ENCODE results near the gene CHAT.

CHAT gene

GRCh38 chr10:49613882-49614241 is at the start of gene CHAT:
Gene CHAT, plus strand, starts transcription at chr10:49614037. Its CDS starts 153 bp downstream, at chr10:49614190.
- no peak for DNase-seq

DNA sequence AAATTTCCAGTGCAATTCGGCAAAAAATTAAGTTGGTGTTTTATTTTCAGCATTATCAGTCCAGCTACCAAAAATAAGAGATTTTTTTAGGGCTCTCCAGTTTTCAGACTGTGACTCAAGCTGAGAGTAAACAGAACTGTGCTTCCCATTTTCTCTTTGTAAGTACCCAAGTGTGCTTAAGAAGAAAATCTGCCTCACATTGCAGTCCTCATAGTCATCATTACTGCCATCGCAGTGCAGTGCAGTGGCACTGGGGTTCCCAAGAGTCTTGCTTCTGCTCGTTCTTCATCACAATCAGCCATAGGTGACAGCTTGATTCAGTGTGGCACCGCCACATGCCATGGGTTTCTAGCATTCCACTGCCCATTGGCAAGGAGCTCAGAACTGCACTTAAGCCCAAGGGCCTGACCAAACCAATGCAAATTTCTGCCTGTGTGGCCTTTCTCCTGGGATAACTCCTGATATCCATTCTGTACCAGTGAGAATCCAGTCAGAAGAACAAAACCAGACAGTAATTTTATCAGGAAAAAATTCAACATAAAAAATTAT is 49.3 kb upstream of the CHAT start:
- DNase-seq = no peak

GRCh38 chr10:49567810-49568209 is 46.0 kb upstream of the CHAT start:
- no peak for DNase-seq

DNA sequence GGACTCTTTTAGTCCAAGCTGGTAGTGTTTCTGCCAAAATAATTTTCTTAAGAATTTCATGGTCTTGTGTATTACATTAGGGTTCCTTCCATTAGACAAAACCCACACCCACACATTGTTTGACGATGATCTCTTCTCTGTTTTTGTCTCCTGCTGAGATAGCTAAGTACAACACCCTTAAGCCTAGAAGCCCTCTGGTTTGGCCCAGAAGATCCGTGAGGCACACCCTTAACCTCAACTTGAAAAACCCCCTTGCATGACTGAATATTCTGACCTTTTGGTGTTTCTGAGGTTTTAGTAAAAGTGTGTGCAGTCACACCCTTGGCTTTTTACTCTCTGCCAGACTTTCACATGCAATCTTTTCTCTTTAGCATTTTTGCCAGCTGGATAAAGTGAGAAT is 45.6 kb upstream of the CHAT start:
- no peak for DNase-seq

DNA sequence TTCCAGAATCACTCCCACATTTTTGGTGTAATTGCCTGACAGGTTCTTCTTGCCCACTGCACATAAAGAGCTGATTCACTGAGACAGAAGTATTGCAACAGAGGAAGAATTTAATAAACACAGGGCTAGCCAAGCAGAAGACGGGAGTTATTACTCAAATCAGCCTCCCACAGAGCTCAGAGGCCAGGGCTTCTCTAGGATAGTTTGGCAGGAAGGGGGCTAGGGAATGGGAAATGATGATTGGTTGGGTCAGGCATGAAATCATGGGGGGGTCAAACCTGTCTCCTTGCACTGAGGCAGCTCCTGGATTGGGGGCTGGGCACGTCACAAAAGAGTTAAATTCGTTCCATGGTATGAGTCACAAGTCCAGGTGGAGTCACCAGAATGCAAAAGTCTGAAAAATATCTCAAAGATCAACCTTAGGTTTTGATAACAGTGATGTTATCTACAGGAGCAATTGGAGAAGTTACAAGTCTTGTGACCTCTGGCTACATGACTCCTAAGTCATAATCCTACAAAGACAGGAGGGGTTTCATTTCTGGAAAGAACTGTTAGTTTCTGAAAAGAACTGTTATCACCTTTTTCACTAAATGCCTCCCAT is 44.7 kb upstream of the CHAT start:
- no peak for DNase-seq

DNA sequence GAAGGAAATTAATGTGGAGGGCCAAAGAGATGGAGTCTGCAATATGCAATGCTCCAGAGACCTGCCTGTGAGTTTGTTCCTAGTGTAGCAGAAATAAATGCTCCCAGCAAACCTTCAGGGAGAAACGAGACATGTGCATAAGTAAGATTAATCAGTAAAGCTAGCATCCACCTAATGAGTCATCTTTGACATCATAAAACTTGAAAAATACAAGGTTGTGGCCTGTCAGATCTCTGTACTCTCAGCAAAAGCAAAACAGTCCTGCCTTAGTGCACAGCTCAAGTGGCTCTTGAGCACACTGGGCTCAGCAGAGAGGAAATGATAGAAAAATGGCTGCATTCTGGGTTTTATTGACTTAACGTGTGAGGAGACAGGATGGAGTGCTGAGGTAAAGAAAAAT is 42.4 kb upstream of the CHAT start:
- no peak for DNase-seq

DNA sequence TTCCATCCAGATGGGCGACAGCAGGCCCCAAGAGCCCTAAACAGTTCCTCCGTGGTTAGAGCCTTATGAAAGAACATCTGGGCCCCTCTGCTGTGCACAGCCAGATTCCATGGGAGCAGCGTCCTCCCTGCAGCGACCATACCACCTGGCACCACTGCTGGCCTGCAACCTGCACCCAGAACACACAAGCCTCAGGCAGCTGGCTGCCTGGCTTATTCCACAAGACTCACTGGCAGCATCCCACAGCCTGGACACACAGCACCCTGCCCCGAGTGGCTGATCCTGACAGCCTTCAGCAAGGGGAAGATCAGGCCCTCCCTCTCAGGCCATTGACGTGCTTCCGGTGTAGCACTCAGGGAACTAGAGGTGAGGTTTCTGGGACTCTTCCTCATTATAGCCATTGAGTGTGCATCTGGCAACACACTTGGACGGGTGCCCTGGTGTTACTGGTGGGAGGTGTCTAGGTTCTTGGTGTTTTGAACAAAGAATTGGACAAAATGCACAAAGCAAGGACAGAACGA is 41.2 kb upstream of the CHAT start:
- DNase-seq = no peak

GRCh38 chr10:49575489-49576072 is 38.3 kb upstream of the CHAT start:
- no peak for DNase-seq

DNA sequence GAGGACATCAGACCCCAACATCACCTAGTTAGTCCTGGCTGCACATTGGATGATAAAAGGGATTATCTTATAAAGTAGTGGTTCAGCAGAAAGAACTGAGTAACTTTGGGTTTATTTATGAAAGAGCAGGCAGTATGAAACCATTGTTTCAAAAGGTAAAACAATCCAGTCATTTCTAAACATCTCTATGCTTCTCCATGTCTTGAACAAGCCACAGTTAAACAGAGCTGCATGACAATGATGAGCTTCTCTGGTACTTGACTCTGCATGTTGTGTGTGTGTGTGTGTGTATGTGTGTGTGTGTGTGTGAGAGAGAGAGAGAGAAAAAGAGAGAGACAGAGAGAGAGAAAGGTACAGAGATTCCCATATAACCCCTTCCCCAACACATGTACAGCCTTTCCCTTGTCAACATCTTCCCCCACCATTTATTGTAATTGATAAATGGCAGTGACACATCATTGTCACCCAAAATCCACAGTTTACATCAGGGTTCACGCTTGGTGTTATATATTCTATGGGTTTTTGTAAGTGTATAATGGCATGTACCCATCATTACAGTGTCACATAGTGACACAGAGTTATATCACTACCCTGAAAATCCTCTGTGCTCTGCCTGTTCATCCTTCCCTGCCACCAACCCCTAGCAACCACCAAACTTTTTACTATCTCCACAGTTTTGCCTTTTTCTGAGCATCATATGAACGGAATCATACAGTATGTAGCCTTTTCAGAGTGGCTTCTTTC is 36.5 kb upstream of the CHAT start:
- no peak for DNase-seq

GRCh38 chr10:49578392-49578791 is 35.4 kb upstream of the CHAT start:
- DNase-seq = no peak

- DNase-seq = no peak
These were observed 34.2 kb upstream of the CHAT start for GRCh38 chr10:49579621-49580020.

DNA sequence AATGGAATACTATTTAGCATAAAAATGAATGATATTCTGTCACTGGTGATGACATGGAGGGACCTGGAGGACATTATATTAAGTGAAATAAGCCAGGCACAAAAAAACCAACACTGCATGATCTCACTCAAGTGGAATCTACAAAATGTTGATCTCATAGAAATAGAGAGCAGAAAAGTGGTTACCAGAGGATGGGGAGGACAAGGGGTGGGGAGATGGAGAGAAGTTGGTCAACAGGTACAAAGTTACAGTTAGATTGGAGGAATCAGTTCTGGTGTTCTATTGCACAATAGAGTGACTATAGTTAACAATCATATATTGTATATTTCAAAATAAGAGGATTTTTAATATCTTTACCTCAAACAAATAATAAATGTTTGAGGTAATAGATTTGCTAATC is 28.4 kb upstream of the CHAT start:
- no peak for DNase-seq

- no peak for DNase-seq
These were observed 25.9 kb upstream of the CHAT start for GRCh38 chr10:49587981-49588380.

DNA sequence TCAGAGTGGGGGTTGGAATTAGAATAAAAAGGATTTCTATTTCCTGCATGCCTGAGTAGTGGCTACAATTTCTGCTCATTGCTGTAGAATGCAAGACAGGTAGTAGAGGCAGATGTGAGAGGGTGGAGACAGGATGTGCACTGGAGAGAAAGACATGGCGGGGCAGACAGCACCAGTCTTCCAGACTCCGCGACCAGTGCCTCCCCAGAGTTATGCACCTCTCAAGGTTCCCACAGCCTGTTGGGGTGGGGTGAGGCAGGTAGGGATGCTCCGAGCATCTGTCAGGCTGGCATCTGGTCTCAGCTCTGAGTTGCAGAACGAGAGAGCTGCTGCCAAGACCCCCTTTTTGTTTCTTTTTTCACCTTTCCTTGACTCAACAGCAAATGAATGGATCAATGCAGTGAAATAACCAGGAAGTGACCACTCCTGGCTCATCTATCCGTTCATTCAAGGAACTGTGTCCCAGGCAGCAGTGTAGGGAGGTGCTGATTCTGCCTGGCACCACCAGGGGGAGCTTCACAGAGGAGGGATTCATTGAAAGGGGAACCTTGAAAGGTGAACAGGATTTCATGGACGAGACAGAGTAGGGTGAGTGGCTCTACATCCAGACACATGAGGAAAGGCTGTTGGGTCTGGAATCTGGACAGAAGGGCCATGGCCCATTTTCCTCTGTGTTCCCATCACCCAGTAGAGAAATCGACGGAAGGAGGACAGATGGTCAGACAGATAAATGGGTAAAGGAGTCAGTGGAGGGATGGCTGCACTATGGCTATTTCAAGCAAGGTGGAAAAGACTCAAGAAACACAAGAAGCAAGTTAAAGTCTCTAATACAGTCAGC is 20.9 kb upstream of the CHAT start:
- DNase-seq = peak; percentile 20

GRCh38 chr10:49593564-49593875 is 20.3 kb upstream of the CHAT start:
- DNase-seq = no peak

GRCh38 chr10:49593998-49594397 is 19.8 kb upstream of the CHAT start:
- no peak for DNase-seq

- peak; percentile 3 for DNase-seq
These were observed 19.2 kb upstream of the CHAT start for GRCh38 chr10:49594594-49594993.

DNA sequence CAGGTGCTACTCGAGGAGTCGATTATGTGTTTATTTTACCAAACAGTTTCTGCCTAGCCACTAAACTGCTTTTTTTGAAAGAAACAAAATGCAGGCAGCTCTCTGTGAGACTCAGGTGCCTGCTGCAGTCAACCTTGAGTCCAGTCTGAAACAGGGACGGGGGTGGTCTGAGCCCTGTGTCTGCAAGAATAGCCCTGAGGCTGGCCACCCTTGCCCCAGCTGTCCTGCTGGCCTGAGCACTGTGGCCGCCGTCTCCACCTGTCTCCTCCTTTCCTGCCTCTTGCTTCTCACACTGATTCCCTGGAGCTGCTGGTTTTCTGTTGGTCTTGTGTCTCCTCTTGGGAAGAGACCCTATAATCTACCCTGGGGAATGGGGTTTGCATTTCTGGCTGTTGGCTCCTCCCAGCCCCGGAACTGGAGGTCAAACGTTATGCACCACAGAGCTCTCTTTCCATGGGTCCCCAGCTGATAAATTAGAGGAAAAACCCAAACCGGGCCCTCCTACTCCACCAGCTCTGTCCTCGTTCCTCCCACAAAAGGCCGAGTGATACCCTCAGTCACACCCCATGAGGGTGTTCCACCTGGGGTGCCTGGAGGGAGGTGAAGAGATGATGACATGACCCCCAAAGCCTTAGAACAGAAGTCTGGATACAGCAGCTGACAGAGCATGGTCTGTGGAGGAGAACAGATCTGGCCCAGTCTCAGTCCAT is 18.7 kb upstream of the CHAT start:
- DNase-seq = no peak

DNA sequence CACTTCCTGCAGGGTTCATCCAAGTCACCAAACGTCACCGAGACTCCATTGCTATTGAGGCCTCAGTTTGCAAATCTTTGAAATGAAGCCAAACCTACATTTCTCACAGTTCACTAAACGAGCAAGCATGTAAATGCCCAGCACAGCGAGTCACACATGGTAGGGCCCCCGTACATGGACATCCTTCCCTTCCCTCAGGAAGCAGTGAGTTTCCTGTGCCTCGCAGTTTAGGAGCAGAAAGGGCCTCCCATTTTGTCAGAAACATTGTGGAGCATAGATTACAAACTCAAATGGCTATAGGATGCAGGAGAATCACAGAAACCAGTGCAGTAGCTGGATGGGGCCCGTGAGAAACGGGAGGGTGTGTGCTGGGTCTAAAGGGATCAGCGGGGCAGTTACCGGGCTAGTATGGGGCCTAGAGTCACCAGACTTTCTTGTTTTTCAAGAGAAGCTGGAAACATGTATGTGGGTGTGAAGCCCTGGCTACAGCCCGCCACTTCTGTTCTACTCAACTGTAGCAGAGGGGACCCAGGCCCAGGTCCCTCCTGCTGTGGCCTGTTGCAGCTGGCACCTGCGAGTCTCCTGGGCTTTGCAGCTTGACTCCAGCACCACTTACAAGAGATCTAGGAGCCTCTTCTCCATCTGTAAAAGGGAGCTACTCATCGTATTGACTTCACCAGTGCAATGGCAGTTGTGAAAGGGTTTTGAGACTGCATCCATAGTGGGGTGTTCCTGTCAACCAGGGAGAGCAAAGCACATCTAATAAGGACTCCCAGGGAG is 17.9 kb upstream of the CHAT start:
- DNase-seq = no peak

GRCh38 chr10:49596493-49596809 is 17.4 kb upstream of the CHAT start:
- no peak for DNase-seq

- no peak for DNase-seq
These were observed 17.0 kb upstream of the CHAT start for GRCh38 chr10:49596836-49597235.
